B cell (primary cell): ENCODE measurements around the gene PTPN1. TPM values are rescaled to one million over a fixed set of nuclear protein-coding genes. Genes with fewer than 3 reads are reported as not detected.

Experiments
- ATAC-seq: fragments of 200-7000 bp; cut with Tn5 transposase; one replicate; pipeline ENCODE4 v1.10.0; 2021; ENCODE audit warnings: low read depth, mild to moderate bottlenecking, moderate number of reproducible peaks, moderate library complexity
- CTCF ChIA-PET: fragments of 350-600 bp; sonication (Branson Sonifier 250); formaldehyde crosslinking; loops from one replicate; lab custom pipeline; 2021; ENCODE audit warnings: antibody characterized with exemption, inconsistent platforms; lab: Charles Lee
- POLR2A ChIA-PET: fragments of 350-600 bp; sonication (Branson Sonifier 250); formaldehyde crosslinking; loops from one replicate; lab custom pipeline; 2021; ENCODE audit warnings: antibody characterized with exemption; lab: Charles Lee
- DNase-seq: peaks from one replicate; pipeline ENCODE4 v3.0.0; 2013
- H2AFZ ChIP-seq: 2 replicates; pipeline ENCODE4 v1.6.1; 2012; ENCODE audit warnings: mild to moderate bottlenecking, low read depth, low read length; ENCODE audit not compliant: insufficient read depth, poor library complexity, severe bottlenecking
- H3K27ac ChIP-seq, 2 donors: 1 replicate in 1 of 2; 2 replicates in 1 of 2; pipeline ENCODE4 v1.5.1; 2012 to 2013; ENCODE audit warnings: low read length in 2 of 2, mild to moderate bottlenecking in 2 of 2, moderate library complexity in 1 of 2
- H3K27me3 ChIP-seq, 4 experiments: fragments of 200-600 bp in 1 of 4; sonication (generic) in 1 of 4; replicated peaks in 1 of 4; 1 replicate in 2 of 4; 2 replicates in 2 of 4; pipeline versions ENCODE4 v1.6.1 to v1.7.0; 2013 to 2016; ENCODE audit warnings: low read length in 3 of 4, mild to moderate bottlenecking in 2 of 4, mixed read lengths in 1 of 4, moderate library complexity in 1 of 4; ENCODE audit not compliant: insufficient read depth in 4 of 4, control insufficient read depth in 3 of 4; ENCODE audit errors: control extremely low read depth in 1 of 4
- H3K36me3 ChIP-seq, 2 experiments: replicated peaks in 1 of 2; 1 replicate in 1 of 2; 2 replicates in 1 of 2; pipeline versions ENCODE4 v1.6.1 to v1.7.1; 2013; ENCODE audit warnings: low read length in 1 of 2; ENCODE audit not compliant: insufficient read depth in 2 of 2, control insufficient read depth in 1 of 2; ENCODE audit errors: control extremely low read depth in 1 of 2, extremely low read depth in 1 of 2
- H3K4me1 ChIP-seq, 2 donors: fragments of 200-600 bp in 1 of 2; sonication (generic) in 1 of 2; 1 replicate in 1 of 2; 2 replicates in 1 of 2; pipeline versions ENCODE4 v1.5.1 to v1.6.1; 2013 to 2017; ENCODE audit warnings: low read length in 2 of 2; ENCODE audit not compliant: control insufficient read depth in 2 of 2, insufficient read depth in 2 of 2
- H3K4me2 ChIP-seq: replicated peaks from 2 replicates; pipeline ENCODE3; 2012; ENCODE audit warnings: mild to moderate bottlenecking, low read depth, low read length; ENCODE audit not compliant: poor library complexity, severe bottlenecking
- H3K4me3 ChIP-seq, 5 experiments: fragments of 200-600 bp in 1 of 5; sonication (generic) in 1 of 5; 1 replicate in 3 of 5; 2 replicates in 2 of 5; pipeline versions ENCODE4 v1.5.1 to v1.7.0; 2011 to 2016; ENCODE audit warnings: low read length in 4 of 5, mild to moderate bottlenecking in 4 of 5, low read depth in 2 of 5, control low read depth in 1 of 5, moderate library complexity in 1 of 5; ENCODE audit not compliant: insufficient read depth in 1 of 5; ENCODE audit errors: control extremely low read depth in 1 of 5, extremely low read depth in 1 of 5
- H3K79me2 ChIP-seq: fragments of 200-600 bp; sonication (generic); one replicate; pipeline ENCODE4 v1.6.0; 2016; ENCODE audit warnings: low read length; ENCODE audit not compliant: control insufficient read depth, insufficient read depth
- H3K9ac ChIP-seq: fragments of 200-600 bp; sonication (generic); 2 replicates; pipeline ENCODE4 v1.6.1; 2017; ENCODE audit warnings: mild to moderate bottlenecking, low read length, moderate library complexity
- H3K9me3 ChIP-seq, 3 donors: one replicate each; pipeline versions ENCODE4 v1.6.1 to v1.7.1; 2013; ENCODE audit warnings: low read length in 2 of 3; ENCODE audit not compliant: control insufficient read depth in 2 of 3, insufficient read depth in 1 of 3; ENCODE audit errors: control extremely low read depth in 1 of 3
- H4K20me1 ChIP-seq: 2 replicates; pipeline ENCODE4 v1.6.0; 2012; ENCODE audit warnings: mild to moderate bottlenecking, low read length; ENCODE audit not compliant: insufficient read depth, control insufficient read depth, poor library complexity, severe bottlenecking
- H3K27ac Mint-ChIP-seq: one replicate; pipeline ENCODE4 v1.8.0; 2021; ENCODE audit warnings: mixed read lengths
- H3K27me3 Mint-ChIP-seq: one replicate; pipeline ENCODE4 v1.8.0; 2021; ENCODE audit warnings: mixed read lengths
- H3K4me1 Mint-ChIP-seq: one replicate; pipeline ENCODE4 v1.8.0; 2021; ENCODE audit warnings: mixed read lengths
- H3K4me3 Mint-ChIP-seq: one replicate; pipeline ENCODE4 v1.8.0; 2021; ENCODE audit warnings: mixed read lengths
- H3K9me3 Mint-ChIP-seq: one replicate; pipeline ENCODE4 v1.8.0; 2022; ENCODE audit warnings: mixed read lengths; ENCODE audit not compliant: insufficient read depth
- EZH2 ChIP-seq: IDR thresholded peaks from 2 replicates; pipeline ENCODE4 v1.6.1; 2012; ENCODE audit warnings: borderline replicate concordance, low read depth, mild to moderate bottlenecking, moderate library complexity, low read length; ENCODE audit not compliant: insufficient read depth, poor library complexity, severe bottlenecking
- WGBS: methylation state at CpG from one replicate; pipeline ENCODE4 v1.1.5; 2013; ENCODE audit warnings: missing lambda C conversion rate; ENCODE audit not compliant: insufficient coverage; 5-methylcytosine and 5-hydroxymethylcytosine counted together
- intact Hi-C: fragments of 100-400 bp; cut with micrococcal nuclease; formaldehyde crosslinking; loops from one replicate; pipeline ENCODE4 v1.10.0; 2022
- polyA plus RNA-seq: library from polyadenylated mRNA; depleted of rRNA; stranded (reverse); fragments of >200 nt; gene quantifications from 2 replicates; pipeline ENCODE4 v1.2.3, GENCODE V29; 2012
- total RNA-seq, 2 donors: library from RNA; stranded (reverse); fragments of 120-200 nt in 1 of 2; gene quantifications; 1 replicate in 1 of 2; 2 replicates in 1 of 2; pipeline versions ENCODE4 v1.2.3 to v1.2.4, GENCODE V29; 2013 to 2022
- TF ChIP-seq, protein P1 (sequence below): fragments of 200-600 bp; IDR thresholded peaks from one replicate; pipeline ENCODE4 v1.8.0; 2022; ENCODE audit warnings: antibody characterized with exemption, mild to moderate bottlenecking

Gene PTPN1
- total and polyA plus RNA-seq, 2 donors (not counting 1 experiment from before 2014, with no cell fraction given), result 77.4 to 134 TPM

- 3% methylated on average over 4 of the region's 5 CpGs for WGBS
- Histone ChIP-seq H3K4me2 (peak overlapping the region; percentile 84), H3K27ac (peak overlapping the region; percentile 94 to 95), H3K36me3 (peaks cover 3 to 27% of the 10 kb centered on the region in 2 experiments), H3K9me3 (no peaks in the 10 kb centered on the region), H3K79me2 (peaks cover 95% of the 10 kb centered on the region), H3K4me3 (peak overlapping the region; percentile 17 to 52 (median 41)), H3K27me3 (no peaks in the 10 kb centered on the region), H2AFZ (peak overlapping the region; percentile 31), H3K4me1 (peaks cover 97% of the 10 kb centered on the region in 2 donors), H3K9ac (peak overlapping the region; percentile 91), H4K20me1 (no peaks in the 10 kb centered on the region)
- intact Hi-C loops, result loop anchor here (1.0 to 10.0 kb wide), 3 partner anchors 9 to 1334 kb away; partner anchors contain the start of genes PTPN1 and STAU1
- peak; percentile 63 for DNase-seq
- POLR2A ChIA-PET, result interaction anchor here (1.1 to 1.6 kb wide), 4 partner anchors 9 to 29 kb away, joined by 3 to 6 read pairs (median 4); partner anchors contain the start of gene PTPN1
- no peaks in the 10 kb centered on the region for H3K27me3 Mint-ChIP-seq
- H3K4me3 Mint-ChIP-seq, result peak overlapping the region; percentile 87
- TF ChIP-seq, protein P1, sequence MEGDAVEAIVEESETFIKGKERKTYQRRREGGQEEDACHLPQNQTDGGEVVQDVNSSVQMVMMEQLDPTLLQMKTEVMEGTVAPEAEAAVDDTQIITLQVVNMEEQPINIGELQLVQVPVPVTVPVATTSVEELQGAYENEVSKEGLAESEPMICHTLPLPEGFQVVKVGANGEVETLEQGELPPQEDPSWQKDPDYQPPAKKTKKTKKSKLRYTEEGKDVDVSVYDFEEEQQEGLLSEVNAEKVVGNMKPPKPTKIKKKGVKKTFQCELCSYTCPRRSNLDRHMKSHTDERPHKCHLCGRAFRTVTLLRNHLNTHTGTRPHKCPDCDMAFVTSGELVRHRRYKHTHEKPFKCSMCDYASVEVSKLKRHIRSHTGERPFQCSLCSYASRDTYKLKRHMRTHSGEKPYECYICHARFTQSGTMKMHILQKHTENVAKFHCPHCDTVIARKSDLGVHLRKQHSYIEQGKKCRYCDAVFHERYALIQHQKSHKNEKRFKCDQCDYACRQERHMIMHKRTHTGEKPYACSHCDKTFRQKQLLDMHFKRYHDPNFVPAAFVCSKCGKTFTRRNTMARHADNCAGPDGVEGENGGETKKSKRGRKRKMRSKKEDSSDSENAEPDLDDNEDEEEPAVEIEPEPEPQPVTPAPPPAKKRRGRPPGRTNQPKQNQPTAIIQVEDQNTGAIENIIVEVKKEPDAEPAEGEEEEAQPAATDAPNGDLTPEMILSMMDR, result no peak
- no peak for TF ChIP-seq EZH2
- H3K27ac Mint-ChIP-seq, result peak overlapping the region; percentile 96
- CTCF ChIA-PET, result interaction anchor here (0.6 to 9.8 kb wide), 11 partner anchors 8 to 805 kb away, joined by 3 to 79 read pairs (median 5); no protein-coding TSS in a partner anchor
- ATAC-seq, result peak; percentile 16
- peaks cover 92% of the 10 kb centered on the region for H3K4me1 Mint-ChIP-seq
- no peaks in the 10 kb centered on the region for H3K9me3 Mint-ChIP-seq
These were observed 9.0 kb downstream of the PTPN1 start for GRCh38 chr20:50519036-50519762.
